HL-60/S4 treated with phorbol 12-myristate 13-acetate at 8.2 ng/mL for 4 days and 3 days (cell line): Measurements from ENCODE around the gene YIPF2.
"Not testable (repeated sequence)": the region's sequence is repeated elsewhere in the genome, so short reads cannot be mapped to it uniquely, and the experiment has no call there.

ENCODE experiments used
- in situ Hi-C: fragments of 300-500 bp; cut with MboI; formaldehyde crosslinking; loops from 2 replicates; pipeline ENCODE4 v1.15.0; 2022; ENCODE audit warnings: low sequenced_read_pairs

The YIPF2 gene

DNA sequence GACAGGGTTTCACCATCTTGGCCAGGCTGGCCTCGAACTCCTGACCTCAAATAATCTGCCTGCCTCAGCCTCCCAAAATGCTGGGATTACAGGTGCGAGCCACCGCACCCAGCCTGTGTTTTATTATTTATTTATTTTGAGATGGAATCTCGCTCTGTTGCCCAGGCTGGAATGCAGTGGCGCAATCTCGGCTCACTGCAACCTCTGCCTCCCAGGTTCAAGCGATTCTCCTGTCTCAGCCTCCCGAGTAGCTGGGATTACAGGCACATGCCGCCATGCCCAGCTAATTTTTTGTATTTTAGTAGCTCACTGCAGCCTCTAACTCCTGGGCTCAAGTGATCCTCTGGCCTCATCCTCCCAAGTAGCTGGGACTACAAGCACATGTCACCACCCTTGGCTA is 50.8 kb downstream of the YIPF2 start:
- in situ Hi-C loops: not testable (repeated sequence)

DNA sequence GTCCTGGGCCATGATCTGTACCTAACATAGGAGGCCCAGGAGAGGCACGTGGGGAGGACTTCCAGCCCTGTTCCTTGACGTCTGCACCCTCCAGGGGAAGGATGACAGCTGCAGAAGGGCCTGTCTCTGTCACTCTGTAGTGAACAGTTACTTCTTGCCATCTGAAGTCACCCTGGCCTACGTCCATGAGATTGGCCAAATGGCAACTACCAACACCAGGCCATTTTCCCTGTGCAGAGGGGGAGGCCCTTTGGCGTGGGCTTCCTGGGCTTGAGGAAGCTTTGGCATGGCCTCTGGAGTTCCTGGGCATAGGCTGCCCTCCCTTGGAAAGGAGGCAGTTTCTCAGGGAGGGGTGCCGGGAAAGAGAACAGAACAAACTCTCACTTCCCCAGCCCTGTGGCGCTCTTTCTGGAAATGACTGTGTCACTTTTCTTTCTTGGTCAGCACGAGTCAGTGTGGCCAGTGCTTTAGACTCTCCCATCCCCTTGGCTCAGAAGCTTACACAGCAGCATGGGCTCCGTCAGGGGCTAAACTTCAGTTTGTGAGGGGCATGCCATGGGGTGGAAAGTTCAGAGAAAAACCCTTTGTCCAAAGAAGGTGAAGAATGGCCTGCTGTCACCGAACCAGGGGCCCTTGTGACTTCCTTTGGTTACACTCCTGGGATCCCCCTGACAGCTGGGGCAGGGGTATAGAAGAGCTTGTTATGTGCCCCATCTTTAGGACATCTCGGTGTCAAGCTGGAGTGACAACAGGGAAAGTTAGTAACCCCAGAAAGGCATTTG is 51.8 kb downstream of the YIPF2 start:
- in situ Hi-C loops: no loop called here

DNA sequence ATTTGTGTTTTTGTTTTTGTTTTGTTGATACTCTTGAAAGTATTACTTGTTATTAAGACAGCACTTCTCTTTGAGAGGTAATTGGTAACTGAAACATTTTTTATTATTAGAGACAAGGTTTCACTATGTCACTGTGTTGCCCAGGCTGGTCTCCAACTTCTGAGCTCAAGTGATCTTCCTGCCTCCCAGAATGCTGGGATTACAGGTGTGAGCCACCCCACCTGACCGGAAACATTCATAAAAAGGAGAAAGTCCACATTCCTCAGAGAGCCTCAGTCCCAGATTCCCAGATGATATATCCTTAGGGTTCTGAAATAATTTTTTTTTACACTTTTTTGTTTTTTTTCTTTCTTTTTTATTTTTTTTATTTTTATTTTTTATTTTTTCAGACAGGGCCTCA is 54.4 kb downstream of the YIPF2 start:
- in situ Hi-C loops: no loop called here

DNA sequence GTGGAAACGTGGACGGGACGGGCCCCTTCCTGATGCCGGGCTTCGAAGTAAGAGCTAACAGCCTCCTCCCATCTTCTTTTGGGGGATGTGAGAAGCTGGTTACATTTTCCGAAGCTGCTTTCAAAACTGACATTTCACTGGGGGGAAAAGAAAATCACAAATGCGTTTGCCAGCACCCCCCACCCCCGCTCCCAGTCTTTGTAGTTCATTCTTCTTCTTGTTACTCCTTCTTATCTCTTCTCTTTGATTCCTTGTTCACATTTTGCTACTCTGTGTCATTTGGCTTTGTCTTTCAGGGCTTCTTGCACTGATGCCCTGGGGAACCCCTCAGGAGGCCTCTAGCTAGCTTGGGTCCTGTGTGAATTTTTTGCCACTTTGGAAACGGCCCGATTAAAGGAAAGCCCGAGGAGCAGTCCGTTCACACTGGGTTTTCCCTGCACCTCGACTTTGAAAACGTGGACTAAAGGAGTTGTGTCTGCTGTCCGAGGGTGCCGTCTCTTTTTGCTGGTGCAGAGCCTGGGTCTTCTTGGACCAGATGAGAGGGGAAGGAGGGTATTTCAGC is 55.8 kb downstream of the YIPF2 start:
- in situ Hi-C loops: no loop called here
